CD4-positive, alpha-beta T cell treated with Interleukin-2 at 100 ng/mL for 4 hours (primary cell): ENCODE data around the gene ELFN1.
"Not testable (repeated sequence)": the region's sequence is repeated elsewhere in the genome, so short reads cannot be mapped to it uniquely, and the experiment has no call there.

Experiments
- DNase-seq: peaks from one replicate; pipeline ENCODE4 v3.0.0-alpha.2; 2020; ENCODE audit warnings: low spot score

The ELFN1 gene

GRCh38 chr7:1758028-1758858, 88.2 kb downstream of the ELFN1 start:
- DNase-seq = peak; percentile 7

DNA sequence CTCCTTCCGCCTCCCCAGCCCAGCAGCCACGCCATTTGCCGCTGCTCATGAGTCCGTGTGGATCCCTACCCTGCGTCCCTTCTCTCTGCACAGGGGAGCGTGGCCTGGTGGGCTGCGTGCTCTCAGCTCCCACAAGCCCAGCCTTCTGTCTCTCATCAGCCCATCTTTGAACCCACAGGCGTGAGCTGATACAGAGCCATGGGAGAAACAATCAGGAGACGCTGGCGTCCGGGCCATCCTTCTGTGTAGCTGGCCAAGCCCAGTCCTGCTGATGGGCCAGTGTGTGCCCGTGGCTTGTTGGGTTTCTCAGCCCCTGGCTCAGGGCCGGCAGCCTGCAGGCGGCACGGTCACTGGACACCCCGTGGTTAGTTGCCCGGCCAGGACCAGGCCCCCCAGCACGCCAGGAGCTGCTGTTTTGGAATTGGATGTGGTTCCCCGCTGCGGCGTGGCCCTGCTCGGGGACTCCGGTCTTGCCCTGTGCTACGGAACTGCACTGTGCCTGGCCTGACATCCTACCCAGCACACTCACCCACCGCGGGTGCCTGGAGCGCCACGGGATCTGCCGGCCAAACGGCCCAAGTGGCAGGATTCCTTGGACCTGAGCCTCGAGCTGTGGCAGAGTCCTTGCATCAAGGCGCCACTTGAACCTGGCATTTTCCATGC, 88.9 kb downstream of the ELFN1 start:
- DNase-seq = no peak

DNA sequence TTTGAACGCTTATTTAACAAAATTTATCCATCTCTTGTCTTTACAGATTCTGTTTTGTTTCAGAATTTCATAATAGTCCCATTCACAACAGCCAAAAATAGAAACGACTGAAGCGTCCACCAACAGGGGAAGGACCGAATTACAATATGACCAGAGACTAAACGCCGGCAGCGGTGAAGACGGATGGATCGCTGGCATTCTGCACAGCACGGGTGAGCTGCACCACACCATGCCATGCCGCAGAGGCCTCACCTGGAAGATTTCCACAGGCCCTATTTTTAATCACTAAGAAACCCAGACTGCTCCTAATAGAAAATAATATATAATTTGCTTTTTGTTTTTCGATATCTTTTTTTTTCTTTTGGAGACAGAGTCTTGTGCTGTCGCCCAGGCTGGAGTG, 91.0 kb downstream of the ELFN1 start:
- no peak for DNase-seq

- no peak for DNase-seq
Measured at GRCh38 chr7:1761774-1762173, 91.7 kb downstream of the ELFN1 start.

GRCh38 chr7:1762238-1762945, 92.3 kb downstream of the ELFN1 start:
- DNase-seq = no peak

GRCh38 chr7:1763033-1763432, 93.0 kb downstream of the ELFN1 start:
- DNase-seq = no peak

- not testable (repeated sequence) for DNase-seq
Measured at GRCh38 chr7:1763911-1764310, 93.8 kb downstream of the ELFN1 start.

- DNase-seq = no peak
Measured at GRCh38 chr7:1765336-1765735, 95.3 kb downstream of the ELFN1 start.

DNA sequence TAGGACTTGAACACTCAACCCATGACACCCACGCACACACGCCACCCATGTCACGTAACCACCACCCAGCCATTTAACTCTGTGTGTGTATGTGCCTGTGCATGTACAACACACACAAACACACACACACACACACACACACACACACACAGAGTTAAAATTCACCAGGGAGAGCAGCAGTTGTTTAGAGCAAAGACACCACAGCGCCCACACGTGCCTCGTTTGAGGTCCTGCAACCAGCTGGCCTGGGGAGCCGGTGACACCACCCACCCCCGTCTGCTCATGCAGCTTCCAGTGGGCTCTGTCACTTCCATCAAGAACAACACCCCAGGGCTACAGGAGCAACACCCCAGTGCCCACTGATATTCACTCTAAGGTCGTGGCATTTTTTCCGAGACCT, 97.4 kb downstream of the ELFN1 start:
- no peak for DNase-seq

DNA sequence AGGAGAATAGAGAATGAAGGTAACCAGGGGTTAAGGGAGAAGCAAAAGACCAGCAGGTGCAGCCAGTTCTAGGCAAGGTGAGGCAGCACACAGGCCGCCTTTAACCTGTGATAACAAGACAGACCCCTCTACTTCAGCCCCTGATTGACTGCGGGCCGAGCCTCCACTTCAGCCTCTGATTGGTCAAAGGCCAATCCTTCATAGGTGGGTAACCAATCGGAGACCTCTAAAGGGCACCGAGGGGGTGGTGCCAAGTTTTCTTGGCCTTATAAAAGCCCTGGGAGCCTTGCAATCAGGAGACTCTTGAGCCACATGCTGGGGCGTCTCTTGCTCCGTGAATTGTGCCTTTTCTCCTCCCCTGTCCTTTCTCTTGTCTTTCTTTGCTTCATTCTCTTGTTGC, 98.8 kb downstream of the ELFN1 start:
- DNase-seq = no peak

GRCh38 chr7:1769286-1770200, 99.5 kb downstream of the ELFN1 start:
- DNase-seq = no peak

DNA sequence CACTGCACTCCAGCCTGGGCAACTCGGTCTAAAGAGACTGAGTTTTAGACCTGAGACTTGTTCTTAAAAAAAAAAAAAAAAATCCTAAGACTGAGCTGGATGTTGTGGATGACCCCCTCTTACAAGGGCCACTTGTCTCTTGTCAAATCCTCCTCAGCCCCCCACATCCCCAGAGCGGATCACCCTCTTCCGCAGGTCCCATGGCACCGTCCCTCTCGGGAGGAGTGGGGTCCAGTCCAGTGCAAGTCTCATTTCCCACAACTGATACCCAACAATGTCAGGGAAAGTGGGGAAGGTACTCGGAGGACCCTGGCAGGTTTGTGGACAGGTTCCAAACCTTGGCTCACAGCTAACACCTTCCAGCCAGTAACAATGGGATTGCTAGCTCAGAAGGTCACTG, 100.3 kb downstream of the ELFN1 start:
- no peak for DNase-seq

- DNase-seq = no peak
Measured at GRCh38 chr7:1775389-1775788, 105.3 kb downstream of the ELFN1 start.

DNA sequence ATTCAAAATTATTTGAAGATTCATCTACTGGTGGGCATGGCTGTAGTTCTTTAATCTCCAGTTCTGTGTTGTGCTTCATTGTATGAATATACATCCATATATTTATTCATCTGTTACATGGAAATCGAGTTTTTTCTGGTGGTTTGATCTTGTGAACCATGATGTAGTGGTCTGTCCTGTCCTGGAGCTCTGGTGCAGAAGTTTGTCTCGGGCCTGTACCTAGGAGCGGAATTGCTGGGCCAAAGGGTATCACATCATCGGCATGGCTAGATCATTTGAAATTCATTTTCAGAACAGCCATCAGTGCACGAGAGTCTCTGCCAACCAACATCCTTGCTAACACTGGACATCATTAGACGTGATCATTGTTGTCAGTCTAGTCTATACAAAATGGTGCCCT, 107.0 kb downstream of the ELFN1 start:
- no peak for DNase-seq

DNA sequence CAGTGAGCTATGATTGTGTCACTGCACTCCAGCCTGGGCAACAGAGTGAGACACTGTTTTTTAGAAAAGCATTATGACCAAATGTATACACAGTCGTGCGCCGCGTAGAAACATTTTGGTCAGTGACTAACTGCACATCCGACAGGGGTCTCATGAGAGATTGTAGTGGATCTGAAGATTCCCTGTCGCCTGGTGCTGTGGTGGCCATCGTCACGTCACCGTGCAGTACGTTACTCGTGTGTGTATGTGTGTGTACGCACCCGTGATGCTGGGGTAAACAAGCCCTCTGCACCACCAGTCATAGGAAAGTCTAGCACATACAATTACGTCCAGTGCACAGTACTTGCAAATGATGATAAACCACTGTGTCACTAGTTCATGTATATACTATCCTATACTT, 109.4 kb downstream of the ELFN1 start:
- no peak for DNase-seq

DNA sequence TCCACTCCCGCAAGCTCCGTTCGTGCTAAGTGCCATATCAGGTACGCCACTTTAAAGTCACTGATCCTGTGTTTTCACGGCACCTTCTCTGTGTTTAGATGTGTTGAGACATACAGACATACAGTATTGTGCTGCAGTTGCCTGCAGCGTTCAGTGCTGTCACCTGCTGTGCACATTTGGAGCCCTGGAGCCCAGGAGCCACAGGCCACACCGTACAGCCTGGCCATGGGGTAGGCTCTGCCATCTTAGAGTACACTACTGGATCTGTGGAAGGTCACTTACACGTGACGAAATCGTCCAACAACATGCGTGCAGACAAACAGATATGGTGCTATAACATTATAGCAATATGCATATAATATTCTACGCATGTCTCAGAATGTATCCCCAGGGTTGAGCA, 111.3 kb downstream of the ELFN1 start:
- no peak for DNase-seq

GRCh38 chr7:1785839-1786238, 115.8 kb downstream of the ELFN1 start:
- no peak for DNase-seq

DNA sequence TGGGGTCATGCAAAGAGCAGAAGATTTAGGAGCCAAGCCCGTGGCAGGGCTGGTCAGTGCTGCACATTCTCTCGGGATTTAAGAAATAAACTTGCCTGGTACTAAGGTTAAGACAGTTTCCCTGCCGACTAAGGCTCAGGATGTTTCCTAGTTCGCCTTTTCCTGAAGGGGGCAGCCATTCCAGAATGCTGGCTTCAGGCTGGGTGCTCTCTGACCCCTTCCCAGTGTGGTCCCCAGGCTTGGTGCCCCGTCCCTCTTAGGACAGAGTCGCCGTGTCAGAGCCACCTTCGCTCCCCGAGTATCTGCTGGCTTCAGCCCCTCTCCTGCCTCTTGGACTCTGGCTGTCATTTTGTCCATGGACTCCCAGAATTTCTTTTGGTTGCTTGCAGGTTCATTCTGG, 117.2 kb downstream of the ELFN1 start:
- DNase-seq = no peak

DNA sequence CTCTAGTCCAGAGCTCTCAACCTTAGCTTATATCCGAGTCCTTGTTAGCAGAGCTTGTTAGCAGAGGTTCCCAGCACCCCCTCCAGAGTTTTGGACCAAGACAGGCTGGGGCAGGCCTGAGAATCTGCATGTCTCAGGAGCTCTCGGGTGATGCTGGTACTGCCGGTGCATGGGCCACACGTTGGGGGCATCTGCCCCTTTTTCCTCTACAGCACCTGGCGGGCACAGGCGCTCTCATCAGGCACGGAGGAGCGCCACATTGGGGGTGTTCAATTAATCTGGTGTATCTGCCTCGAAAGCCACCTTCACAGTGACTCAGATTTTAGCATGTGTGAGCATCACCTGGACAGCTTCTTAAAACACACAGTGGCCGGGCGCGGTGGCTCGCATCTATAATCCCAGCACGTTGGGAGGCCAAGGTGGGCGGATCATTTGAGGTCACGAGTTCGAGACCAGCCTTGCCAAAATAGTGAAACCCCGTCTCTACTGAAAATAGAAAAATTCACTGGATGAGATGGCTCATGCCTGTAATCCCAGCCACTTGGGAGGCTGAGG, 117.7 kb downstream of the ELFN1 start:
- no peak for DNase-seq

- no peak for DNase-seq
Measured at GRCh38 chr7:1794888-1795542, 124.9 kb downstream of the ELFN1 start.
